ENCODE data around the gene BMP2K. TPM values are rescaled to one million over a fixed set of nuclear protein-coding genes. Genes with fewer than 3 reads are reported as not detected.
A peak's percentile ranks its signal among the peaks of the same experiment; 100 is the strongest.

BMP2K gene
- total RNA-seq, 1 experiment from 2014 or later: 45.6 TPM

GRCh38 chr4:78775303-78776078, 659 bp upstream of the BMP2K start:
- TF ChIP-seq CTCF (IDR thresholded peaks at IDR 0.05; ENCODE audit: insufficient read depth in 1 of 2, low read depth in 1 of 2, low read length in 1 of 2, severe bottlenecking in 1 of 2, unreplicated experiment in 1 of 2): no peak
- no peaks in the 10 kb centered on the region for H3K9me3 ChIP-seq
- peak; percentile 83 to 86 for DNase-seq
- H3K27me3 ChIP-seq (replicated peaks; ENCODE audit: control insufficient read depth, insufficient read depth, low read length): no peaks in the 10 kb centered on the region
- TSS peak; percentile 94 for BruUV-seq (replicated peaks)
- CTCF ChIA-PET: interaction anchor here (0.6 to 1.8 kb wide), 3 partner anchors 130 to 207 kb away, joined by 3 to 9 read pairs (median 3); no protein-coding TSS in a partner anchor
- no peaks in the 10 kb centered on the region for H3K4me1 Mint-ChIP-seq (ENCODE audit: low read depth, unreplicated experiment)
- peak overlapping the region; percentile 93 for H3K4me3 Mint-ChIP-seq (ENCODE audit: unreplicated experiment)
- peak overlapping the region; percentile 57 for H3K4me3 ChIP-seq (ENCODE audit: low read depth, low read length)
- H3K9me3 Mint-ChIP-seq (ENCODE audit: unreplicated experiment): no peaks in the 10 kb centered on the region
- peak overlapping the region; percentile 93 for H3K27ac Mint-ChIP-seq (ENCODE audit: unreplicated experiment)
- peaks cover 25% of the 10 kb centered on the region for H3K4me1 ChIP-seq
- POLR2A ChIA-PET: interaction anchor here (0.8 to 1.0 kb wide), 3 partner anchors 15 to 222 kb away, joined by 3 to 6 read pairs (median 4); no protein-coding TSS in a partner anchor
- no peaks in the 10 kb centered on the region for H3K36me3 Mint-ChIP-seq (ENCODE audit: insufficient read depth, unreplicated experiment)
- H3K27me3 Mint-ChIP-seq (ENCODE audit: insufficient read depth, unreplicated experiment): no peaks in the 10 kb centered on the region
- H3K36me3 ChIP-seq (ENCODE audit: control insufficient read depth, insufficient read depth, low read length): no peaks in the 10 kb centered on the region
- intact Hi-C loops (cut with micrococcal nuclease; ENCODE audit: unreplicated experiment): loop anchor here (1.0 to 5.0 kb wide), 4 partner anchors 87 to 223 kb away; partner anchors contain the start of gene ANXA3

- H3K27me3 Mint-ChIP-seq (ENCODE audit: insufficient read depth, unreplicated experiment): no peaks in the 10 kb centered on the region
- CTCF ChIA-PET: interaction anchor here (0.6 to 1.8 kb wide), 4 partner anchors 21 to 721 kb away, joined by 3 to 9 read pairs (median 3); no protein-coding TSS in a partner anchor
- POLR2A ChIA-PET: interaction anchor here (0.5 to 1.1 kb wide), 13 partner anchors 14 to 224 kb away, joined by 3 to 6 read pairs (median 4); no protein-coding TSS in a partner anchor
- Histone ChIP-seq H3K4me3 (ENCODE audit: low read depth, low read length) (peak overlapping the region; percentile 57), H3K4me1 (peaks cover 30% of the 10 kb centered on the region), H3K9me3 (no peaks in the 10 kb centered on the region), H3K27me3 (replicated peaks; ENCODE audit: control insufficient read depth, insufficient read depth, low read length) (no peaks in the 10 kb centered on the region), H3K36me3 (ENCODE audit: control insufficient read depth, insufficient read depth, low read length) (no peaks in the 10 kb centered on the region)
- H3K36me3 Mint-ChIP-seq (ENCODE audit: insufficient read depth, unreplicated experiment): no peaks in the 10 kb centered on the region
- BruUV-seq (replicated peaks): no TSS peak
- peak; percentile 38 to 42 for DNase-seq
- no peaks in the 10 kb centered on the region for H3K4me1 Mint-ChIP-seq (ENCODE audit: low read depth, unreplicated experiment)
- intact Hi-C loops (cut with micrococcal nuclease; ENCODE audit: unreplicated experiment): loop anchor here (5.0 kb wide), 3 partner anchors 150 to 225 kb away; partner anchors contain the start of gene ANXA3
- no peaks in the 10 kb centered on the region for H3K9me3 Mint-ChIP-seq (ENCODE audit: unreplicated experiment)
- H3K4me3 Mint-ChIP-seq (ENCODE audit: unreplicated experiment): peak overlapping the region; percentile 93
- peak overlapping the region; percentile 85 for H3K27ac Mint-ChIP-seq (ENCODE audit: unreplicated experiment)
- no peak for TF ChIP-seq CTCF (IDR thresholded peaks at IDR 0.05; ENCODE audit: insufficient read depth in 1 of 2, low read depth in 1 of 2, low read length in 1 of 2, severe bottlenecking in 1 of 2, unreplicated experiment in 1 of 2)
These were observed 802 bp downstream of the BMP2K start for GRCh38 chr4:78776729-78777575.

- no peaks in the 10 kb centered on the region for H3K4me1 Mint-ChIP-seq (ENCODE audit: low read depth, unreplicated experiment)
- H3K36me3 ChIP-seq (ENCODE audit: control insufficient read depth, insufficient read depth, low read length): no peaks in the 10 kb centered on the region
- POLR2A ChIA-PET: interaction anchor here (0.5 kb wide), 1 partner anchor 157 kb away, joined by 3 read pairs; no protein-coding TSS in a partner anchor
- DNase-seq: no peak
- no peaks in the 10 kb centered on the region for H3K27me3 ChIP-seq (replicated peaks; ENCODE audit: control insufficient read depth, insufficient read depth, low read length)
- H3K27me3 Mint-ChIP-seq (ENCODE audit: insufficient read depth, unreplicated experiment): no peaks in the 10 kb centered on the region
- peak overlapping the region; percentile 85 for H3K27ac Mint-ChIP-seq (ENCODE audit: unreplicated experiment)
- peak overlapping the region; percentile 93 for H3K4me3 Mint-ChIP-seq (ENCODE audit: unreplicated experiment)
- intact Hi-C loops (cut with micrococcal nuclease; ENCODE audit: unreplicated experiment): loop anchor here (5.0 kb wide), 3 partner anchors 150 to 225 kb away; partner anchors contain the start of gene ANXA3
- TF ChIP-seq CTCF (IDR thresholded peaks at IDR 0.05; ENCODE audit: insufficient read depth in 1 of 2, low read depth in 1 of 2, low read length in 1 of 2, severe bottlenecking in 1 of 2, unreplicated experiment in 1 of 2): no peak
- H3K9me3 ChIP-seq: no peaks in the 10 kb centered on the region
- H3K36me3 Mint-ChIP-seq (ENCODE audit: insufficient read depth, unreplicated experiment): no peaks in the 10 kb centered on the region
- TSS peak; percentile 37 for BruUV-seq (replicated peaks)
- CTCF ChIA-PET: interaction anchor here (1.8 kb wide), 1 partner anchor 133 kb away, joined by 9 read pairs; no protein-coding TSS in a partner anchor
- H3K4me3 ChIP-seq (ENCODE audit: low read depth, low read length): peak overlapping the region; percentile 57
- peaks cover 30% of the 10 kb centered on the region for H3K4me1 ChIP-seq
- no peaks in the 10 kb centered on the region for H3K9me3 Mint-ChIP-seq (ENCODE audit: unreplicated experiment)
These were observed 1.4 kb downstream of the BMP2K start for GRCh38 chr4:78777576-78777940.
